MM.1S (cell line): ENCODE results near the gene TRIM71.

ENCODE experiments used
- DNase-seq: peaks from one replicate; pipeline ENCODE4 v3.0.0-alpha.2; 2015
- H2AFZ ChIP-seq: fragments of 300-600 bp; sonication (generic); 2 replicates; pipeline ENCODE4 v1.6.0; 2016; ENCODE audit warnings: antibody characterized with exemption, low read length
- H3F3A ChIP-seq: fragments of 300-600 bp; sonication (generic); 2 replicates; pipeline ENCODE4 v1.6.1; 2016; ENCODE audit warnings: mild to moderate bottlenecking, antibody characterized with exemption, low read length, moderate library complexity, mixed read lengths; ENCODE audit not compliant: insufficient read depth
- H3K27ac ChIP-seq: fragments of 300-600 bp; sonication (generic); 2 replicates; pipeline ENCODE4 v1.5.1; 2016; ENCODE audit warnings: mild to moderate bottlenecking, low read length
- H3K27me3 ChIP-seq: fragments of 300-600 bp; sonication (generic); replicated peaks from 2 replicates; pipeline ENCODE4 v1.6.0; 2016; ENCODE audit warnings: low read length; ENCODE audit not compliant: insufficient read depth
- H3K36me3 ChIP-seq: fragments of 300-600 bp; sonication (generic); replicated peaks from 2 replicates; pipeline ENCODE4 v1.6.1; 2016; ENCODE audit warnings: mild to moderate bottlenecking, low read length, mixed read lengths; ENCODE audit not compliant: insufficient read depth
- H3K4me1 ChIP-seq: fragments of 300-600 bp; sonication (generic); 2 replicates; pipeline ENCODE4 v1.6.1; 2016; ENCODE audit warnings: low read length, mixed read lengths
- H3K4me2 ChIP-seq: fragments of 300-600 bp; sonication (generic); 2 replicates; pipeline ENCODE4 v1.6.0; 2016; ENCODE audit warnings: low read depth, low read length
- H3K4me3 ChIP-seq: fragments of 300-600 bp; sonication (generic); 2 replicates; pipeline ENCODE4 v1.5.1; 2016; ENCODE audit warnings: low read length, mixed read lengths
- H3K79me2 ChIP-seq: fragments of 300-600 bp; sonication (generic); 2 replicates; pipeline ENCODE4 v1.6.1; 2016; ENCODE audit warnings: mixed run types, low read length, mixed read lengths
- H3K9ac ChIP-seq: fragments of 300-600 bp; sonication (generic); 2 replicates; pipeline ENCODE4 v1.6.1; 2016; ENCODE audit warnings: low read length, mixed read lengths
- H3K9me2 ChIP-seq: fragments of 300-600 bp; sonication (generic); replicated peaks from 2 replicates; pipeline ENCODE4 v1.6.1; 2016; ENCODE audit warnings: mild to moderate bottlenecking, low read length, mixed read lengths; ENCODE audit not compliant: insufficient read depth
- H3K9me3 ChIP-seq: fragments of 300-600 bp; sonication (generic); replicated peaks from 2 replicates; pipeline ENCODE4 v1.6.1; 2016; ENCODE audit warnings: mild to moderate bottlenecking, low read length, mixed read lengths; ENCODE audit not compliant: insufficient read depth
- H4K20me1 ChIP-seq: fragments of 300-600 bp; sonication (generic); 2 replicates; pipeline ENCODE4 v1.6.1; 2016; ENCODE audit warnings: mild to moderate bottlenecking, low read length, moderate library complexity, mixed read lengths; ENCODE audit not compliant: insufficient read depth
- CTCF ChIP-seq: fragments of 300-600 bp; sonication (generic); IDR thresholded peaks from 2 replicates; pipeline ENCODE4 v1.5.1; 2016; ENCODE audit warnings: antibody characterized with exemption, low read length, mixed read lengths
- EZH2 ChIP-seq: fragments of 300-600 bp; sonication (generic); optimal IDR thresholded peaks from 2 replicates; pipeline ENCODE3; 2017; ENCODE audit warnings: low read depth, mild to moderate bottlenecking, antibody characterized with exemption, low read length, mixed read lengths
- EZH2phosphoT487 ChIP-seq: fragments of 300-600 bp; sonication (generic); IDR thresholded peaks from 2 replicates; pipeline ENCODE4 v1.6.1; 2018; ENCODE audit warnings: antibody characterized with exemption, low read length

The TRIM71 gene

GRCh38 chr3:32816439-32817256 is 1.1 kb upstream of the TRIM71 start:
- H3K9ac ChIP-seq = no peak overlapping the region

GRCh38 chr3:32817257-32817557 is 590 bp upstream of the TRIM71 start:
- Histone ChIP-seq H3K79me2 (no peaks in the 10 kb centered on the region), H3K4me2 (no peak overlapping the region), H3K4me3 (no peak overlapping the region), H4K20me1 (no peaks in the 10 kb centered on the region), H3K9ac (no peak overlapping the region), H3K36me3 (no peaks in the 10 kb centered on the region), H3K27me3 (no peaks in the 10 kb centered on the region), H3F3A (no peaks in the 10 kb centered on the region), H3K9me2 (no peaks in the 10 kb centered on the region), H2AFZ (no peak overlapping the region), H3K4me1 (no peaks in the 10 kb centered on the region), H3K9me3 (no peaks in the 10 kb centered on the region), H3K27ac (no peak overlapping the region)
- TF ChIP-seq CTCF (no peak), EZH2 (no peak), EZH2phosphoT487 (no peak)
- no peak for DNase-seq

More at GRCh38 chr3:32816439-32817256, 1.1 kb upstream of the TRIM71 start:
- Histone ChIP-seq H3F3A (no peaks in the 10 kb centered on the region), H2AFZ (no peak overlapping the region), H3K4me3 (no peak overlapping the region), H3K9me3 (no peaks in the 10 kb centered on the region), H3K4me1 (no peaks in the 10 kb centered on the region), H3K9me2 (no peaks in the 10 kb centered on the region), H3K4me2 (no peak overlapping the region), H3K36me3 (no peaks in the 10 kb centered on the region), H3K27ac (no peak overlapping the region), H4K20me1 (no peaks in the 10 kb centered on the region), H3K79me2 (no peaks in the 10 kb centered on the region), H3K27me3 (no peaks in the 10 kb centered on the region)
- no peak for DNase-seq
- no peak for TF ChIP-seq EZH2phosphoT487
- no peak for TF ChIP-seq CTCF

GRCh38 chr3:32818229-32818969 is 602 bp downstream of the TRIM71 start:
- Histone ChIP-seq H3K79me2 (no peaks in the 10 kb centered on the region), H3K27ac (no peak overlapping the region), H2AFZ (no peak overlapping the region), H3K9me3 (no peaks in the 10 kb centered on the region), H4K20me1 (no peaks in the 10 kb centered on the region), H3K4me3 (no peak overlapping the region), H3K9me2 (no peaks in the 10 kb centered on the region), H3K4me2 (no peak overlapping the region), H3K36me3 (no peaks in the 10 kb centered on the region), H3K4me1 (no peaks in the 10 kb centered on the region), H3K27me3 (no peaks in the 10 kb centered on the region), H3F3A (no peaks in the 10 kb centered on the region), H3K9ac (no peak overlapping the region)
- DNase-seq = no peak
- no peak for TF ChIP-seq EZH2phosphoT487
- no peak for TF ChIP-seq EZH2
- TF ChIP-seq CTCF = no peak
